Left colon (tissue), 2 donors: ENCODE data around the gene NGB. TPM values are rescaled to one million over a fixed set of nuclear protein-coding genes. Genes with fewer than 3 reads are reported as not detected.

ENCODE experiments used
- ATAC-seq: fragments of 200-7000 bp; cut with Tn5 transposase; one replicate; pipeline ENCODE4 v1.9.1; 2020; ENCODE audit warnings: mild to moderate bottlenecking, moderate library complexity
- DNase-seq, 2 donors: peaks; one replicate each; pipeline ENCODE4 v3.0.0-alpha.2; 2020
- intact Hi-C, 2 donors: fragments of 100-400 bp; cut with DNase I in 1 of 2; cut with micrococcal nuclease in 1 of 2; formaldehyde crosslinking; loops; one replicate each; pipeline versions ENCODE4 v1.11.2 to v1.14.0; 2022; cut with DNase I, micrococcal nuclease
- total RNA-seq, 2 donors: library from RNA; stranded (reverse); fragmentation: NEBNext Ultra II Directional; extraction: Animal tissue kit (Norgen Biotek cat#: 25700); gene quantifications; one replicate each; pipeline ENCODE4 v1.2.1, GENCODE V29; 2021
- donor health status: DM: no; HTN: no; CAD: no.
- donor health status: DM: yes; HTN: yes; CAD: no.

Gene NGB
- total RNA-seq, 2 donors from 2014 or later, result 0.31 TPM; not detected in 1

GRCh38 chr14:77270361-77271112 lies 469 bp downstream of the NGB start:
- DNase-seq (no peak), ATAC-seq (no peak)
- intact Hi-C loops, result no loop called here

DNA sequence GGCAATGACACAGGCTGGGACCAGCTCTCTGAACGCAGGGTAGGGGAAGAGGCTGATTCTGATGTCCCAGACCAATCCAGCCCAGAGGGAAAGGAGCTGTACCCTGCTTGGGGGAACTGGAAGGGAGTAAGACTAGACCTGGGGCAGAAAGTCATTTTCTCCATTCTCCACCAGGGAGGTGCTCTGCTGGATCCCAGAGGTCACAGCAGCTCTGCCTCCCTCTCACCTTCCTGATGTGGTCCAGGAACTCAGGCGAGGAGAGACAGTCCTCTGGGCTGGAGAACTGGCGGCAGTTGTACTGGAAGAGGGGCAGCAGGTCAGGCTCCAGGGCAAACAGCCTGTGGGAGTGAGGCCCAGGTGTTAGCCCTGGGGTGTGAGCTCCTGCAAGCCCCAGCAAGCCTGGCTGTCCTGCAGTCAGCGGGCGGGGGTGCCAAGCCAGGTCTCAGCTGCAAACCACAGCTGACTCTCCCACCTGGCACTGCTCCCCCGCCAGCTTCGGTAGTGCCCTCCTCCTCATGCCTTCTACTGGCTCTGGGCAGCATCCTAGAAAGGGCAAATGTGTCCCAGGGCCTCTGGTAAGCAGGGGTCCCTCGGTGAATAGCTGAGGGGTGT lies 1.9 kb downstream of the NGB start:
- DNase-seq (no peak), ATAC-seq (no peak)
- intact Hi-C loops, result no loop called here

DNA sequence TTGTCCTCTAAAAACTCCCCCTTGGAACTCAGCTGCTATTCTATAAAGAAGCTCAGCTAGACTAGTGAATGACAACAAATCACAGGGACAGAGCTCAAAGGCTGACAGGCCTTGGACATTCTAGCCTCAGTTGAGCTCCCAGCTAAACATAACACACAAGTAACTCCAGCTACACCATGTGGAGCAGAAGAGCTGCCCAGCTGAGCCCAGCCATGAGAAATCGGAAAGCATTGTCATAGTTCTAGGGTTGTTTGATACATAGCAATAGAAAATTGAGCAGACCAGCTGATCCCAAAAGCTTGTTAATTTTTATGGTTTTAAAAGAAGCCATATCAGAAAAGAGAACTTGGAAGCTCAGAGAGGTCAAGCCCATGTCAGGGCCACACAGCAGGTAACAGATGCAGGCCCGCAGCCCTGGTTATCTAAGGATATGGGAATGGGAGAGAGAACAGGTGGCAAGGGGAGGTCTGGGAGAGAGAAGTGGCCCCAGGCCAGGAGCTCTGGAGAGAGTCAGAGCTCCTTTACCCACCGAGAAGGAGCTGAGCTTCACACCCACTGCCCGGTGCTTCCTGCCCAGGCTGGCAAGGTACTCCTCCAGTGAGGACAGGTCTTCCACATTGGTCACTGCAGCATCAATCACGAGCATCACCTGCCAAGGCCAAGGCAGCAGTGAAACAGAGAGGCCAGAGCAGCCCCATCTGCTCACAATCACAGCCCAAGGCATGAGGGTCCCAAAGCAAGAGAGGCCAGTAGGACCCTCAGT lies 2.9 kb downstream of the NGB start:
- intact Hi-C loops, result no loop called here
- ATAC-seq, result no peak
- DNase-seq, result no peak

- intact Hi-C loops, result no loop called here
- DNase-seq, result no peak
- ATAC-seq, result no peak
Observed at GRCh38 chr14:77266336-77266735, 4.7 kb downstream of the NGB start.

DNA sequence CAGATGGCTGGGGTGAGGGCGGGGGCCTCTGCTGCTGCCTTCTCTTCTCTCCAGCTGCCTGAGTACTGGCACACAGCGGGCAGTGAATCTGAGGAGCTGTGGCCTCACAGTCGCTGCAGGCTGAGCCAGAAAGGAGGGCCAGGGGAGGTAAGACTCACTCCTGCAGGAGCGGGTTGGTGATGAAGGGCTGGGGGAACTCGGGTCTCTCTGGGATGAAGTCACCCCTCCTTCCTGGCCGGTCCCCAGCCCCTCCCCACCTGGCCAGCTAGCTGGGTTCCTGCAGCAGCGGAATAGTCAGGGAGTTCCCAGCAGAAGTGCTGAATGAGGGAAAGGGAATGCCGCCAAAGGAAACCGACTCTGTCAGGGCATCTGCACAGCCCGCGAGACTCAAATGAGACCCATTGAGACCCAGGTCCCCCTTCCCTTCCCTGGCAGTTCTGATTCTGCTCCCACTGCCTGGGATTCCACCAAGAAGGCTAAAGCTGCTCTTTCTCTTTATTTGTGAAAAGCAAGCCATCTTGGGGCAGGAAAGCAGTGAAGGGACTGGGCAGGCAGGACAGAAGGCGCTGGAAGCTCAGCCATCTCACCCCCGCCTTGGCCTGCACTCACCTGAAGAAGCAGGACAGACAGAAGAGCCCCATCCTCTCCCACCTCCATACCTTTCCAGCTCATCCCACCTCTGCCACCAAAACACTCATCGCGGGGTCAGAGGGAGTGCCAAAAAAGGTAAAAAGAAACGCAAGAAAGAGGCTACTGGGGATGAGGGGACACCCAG lies 5.3 kb downstream of the NGB start:
- intact Hi-C loops, result no loop called here
- DNase-seq, result no peak
- ATAC-seq, result no peak

- DNase-seq, result no peak
- intact Hi-C loops, result no loop called here
Observed at GRCh38 chr14:77265187-77265515, 5.9 kb downstream of the NGB start.

DNA sequence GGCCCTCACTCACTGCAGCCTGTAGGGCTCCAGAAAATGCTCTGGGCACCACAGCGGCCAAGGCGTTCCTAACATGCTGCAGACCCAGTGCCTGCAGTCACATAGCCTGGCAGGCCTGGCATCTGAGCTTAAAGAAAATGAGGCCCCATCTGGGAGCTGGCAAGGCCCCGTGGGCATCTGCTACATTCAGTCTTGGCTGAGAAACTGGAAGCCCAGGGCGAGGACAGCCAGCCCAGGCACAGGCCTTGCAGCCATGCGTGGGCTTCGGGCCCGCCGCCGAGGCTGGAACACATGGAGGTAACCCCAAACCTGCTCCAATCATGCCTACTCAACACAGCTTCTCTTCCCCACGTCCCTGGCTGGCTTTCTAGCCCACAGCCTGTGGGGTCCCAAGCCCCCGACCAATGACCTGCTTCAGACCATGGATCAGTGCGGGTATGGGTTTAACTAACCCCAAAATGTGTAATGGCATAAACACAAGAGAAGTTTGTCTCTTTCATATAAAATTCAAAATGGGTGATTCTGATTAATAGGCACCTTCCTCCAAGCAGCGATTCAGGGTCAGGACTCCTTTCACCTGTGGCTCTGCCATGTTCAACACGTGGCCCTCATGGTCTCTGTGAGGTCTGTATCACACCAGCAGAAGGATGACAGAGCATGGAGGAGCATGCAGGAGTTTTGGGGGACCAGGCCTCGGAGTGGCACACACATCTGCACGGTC lies 6.4 kb downstream of the NGB start:
- no peak for ATAC-seq
- intact Hi-C loops, result no loop called here

More at GRCh38 chr14:77265187-77265515, 5.9 kb downstream of the NGB start:
- ATAC-seq, result no peak

GRCh38 chr14:77260631-77261030 lies 10.4 kb downstream of the NGB start:
- intact Hi-C loops, result no loop called here
- DNase-seq (no peak), ATAC-seq (no peak)

More for the DNA sequence above, 6.4 kb downstream of the NGB start:
- DNase-seq, result no peak

DNA sequence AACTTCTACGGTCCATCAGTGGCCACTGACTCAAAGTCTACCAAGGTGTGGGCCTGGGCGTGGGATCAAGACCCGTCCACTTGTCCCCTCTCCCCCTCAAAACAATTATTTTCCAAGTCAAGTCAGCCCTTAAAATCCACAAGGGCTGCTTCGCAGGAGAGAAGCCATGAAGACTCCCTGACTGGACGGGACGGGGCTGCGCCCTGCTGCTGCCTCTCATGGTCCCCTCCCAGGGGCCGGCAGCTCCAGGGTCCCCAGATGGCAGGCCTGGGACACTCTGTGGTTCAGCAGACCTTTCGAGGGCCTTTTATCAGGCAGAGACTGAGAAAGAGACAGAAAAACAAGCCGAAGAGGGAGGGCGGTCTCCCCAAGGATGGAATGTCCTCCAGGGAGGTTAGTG lies 10.8 kb downstream of the NGB start:
- ATAC-seq (no peak), DNase-seq (no peak)
- intact Hi-C loops, result no loop called here

DNA sequence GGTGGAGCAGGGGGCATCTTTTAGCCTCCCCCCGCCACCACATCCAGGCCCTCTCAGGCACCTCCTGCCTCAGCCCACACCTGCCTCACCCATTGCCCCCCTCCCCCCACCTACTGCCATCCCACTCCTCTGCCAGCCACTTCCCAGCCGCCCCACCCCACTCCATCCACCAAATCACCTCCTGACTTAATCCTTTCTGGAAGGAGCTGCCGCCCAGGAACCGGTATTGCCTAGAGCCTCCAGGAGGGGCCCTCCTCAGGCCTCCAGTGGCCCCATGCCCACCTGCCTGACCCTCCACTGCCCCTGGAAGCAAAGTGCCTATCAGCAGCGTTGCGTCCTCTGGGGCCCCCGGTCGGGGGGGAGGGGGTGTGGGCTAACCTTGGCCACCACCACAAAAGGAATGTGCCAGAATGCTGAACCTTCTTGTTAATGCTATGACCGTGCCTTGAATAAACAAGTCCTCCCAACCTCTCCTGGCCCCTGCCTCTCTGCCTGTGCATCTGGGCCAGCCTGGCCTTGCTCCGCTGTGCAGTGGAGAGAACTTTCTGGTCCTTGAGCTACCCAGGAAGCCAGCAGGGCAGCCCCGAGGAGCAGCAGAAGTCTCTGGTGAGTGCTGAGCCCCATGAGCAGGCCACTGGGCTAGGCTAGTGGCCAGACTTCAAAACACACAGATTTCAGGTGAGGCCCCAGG lies 11.8 kb downstream of the NGB start:
- no peak for ATAC-seq
- intact Hi-C loops, result no loop called here
- no peak for DNase-seq

DNA sequence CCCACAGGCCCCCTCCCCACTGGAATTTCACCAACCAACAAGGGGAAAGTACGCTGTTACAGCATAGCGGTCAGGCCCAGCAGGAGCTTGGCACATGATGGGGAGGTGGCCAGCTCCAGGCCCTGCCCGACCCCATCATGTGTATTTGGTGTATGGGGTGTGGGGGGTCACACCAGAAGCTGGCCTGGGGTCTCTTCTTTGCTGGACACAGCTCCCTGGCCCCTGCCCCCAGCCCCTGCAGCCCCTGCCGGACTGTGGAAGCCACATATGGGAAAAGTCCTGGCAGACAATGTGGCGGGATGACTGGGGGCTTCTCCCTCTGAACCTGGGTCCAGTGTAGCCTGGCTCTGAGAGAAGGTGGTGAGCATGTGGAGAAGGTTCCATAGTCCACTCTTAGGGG lies 12.4 kb downstream of the NGB start:
- no peak for DNase-seq
- intact Hi-C loops, result no loop called here
- ATAC-seq, result no peak

- DNase-seq (no peak), ATAC-seq (no peak)
- intact Hi-C loops, result no loop called here
Observed at GRCh38 chr14:77257700-77258099, 13.3 kb downstream of the NGB start.

DNA sequence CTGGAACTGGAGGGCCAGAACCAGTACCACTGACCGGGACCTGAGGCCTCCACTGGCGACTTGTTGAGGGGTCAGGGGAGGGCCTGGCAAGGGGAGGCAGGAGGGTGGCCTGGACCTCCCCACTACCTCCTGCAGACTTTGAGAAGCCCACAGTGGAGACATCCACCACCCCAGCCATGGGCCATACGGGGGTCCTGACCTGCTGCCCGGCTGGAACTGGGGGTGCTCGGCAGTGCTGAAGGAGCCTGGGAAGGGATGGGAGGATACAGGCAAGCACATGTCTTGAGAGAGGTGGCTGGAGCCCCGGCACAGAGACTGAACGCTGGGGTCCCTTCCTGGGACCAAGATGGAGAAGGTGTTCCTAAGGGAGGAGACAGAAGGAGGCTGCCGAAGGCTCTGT lies 14.3 kb downstream of the NGB start:
- DNase-seq, result no peak
- intact Hi-C loops, result no loop called here
- no peak for ATAC-seq

GRCh38 chr14:77253333-77254190 lies 17.4 kb downstream of the NGB start:
- intact Hi-C loops, result no loop called here
- no peak for DNase-seq
- ATAC-seq, result no peak

GRCh38 chr14:77251870-77252269 lies 19.1 kb downstream of the NGB start:
- ATAC-seq (no peak), DNase-seq (no peak)
- intact Hi-C loops, result no loop called here

- DNase-seq, result no peak
- ATAC-seq, result no peak
- intact Hi-C loops, result no loop called here
Observed at GRCh38 chr14:77250927-77251326, 20.1 kb downstream of the NGB start.

DNA sequence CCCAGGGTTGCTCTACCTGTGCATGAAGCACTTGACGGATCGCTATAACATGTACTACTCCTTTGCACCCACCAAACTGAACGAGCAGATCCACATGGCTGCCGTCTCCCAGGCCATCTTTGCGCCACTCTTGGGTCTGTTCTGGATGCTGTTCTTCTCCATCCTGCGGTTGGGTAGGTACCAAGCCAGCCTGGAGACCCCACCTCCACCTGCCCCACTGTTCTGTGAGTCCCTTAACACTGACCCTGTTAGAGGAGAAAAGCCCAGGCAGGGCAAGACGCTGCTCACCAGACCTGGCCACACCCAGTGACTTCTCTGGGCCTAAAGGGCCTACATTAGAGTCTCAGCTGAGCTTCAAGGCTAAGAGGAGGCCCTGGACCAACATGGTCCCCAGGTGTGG lies 21.7 kb downstream of the NGB start:
- ATAC-seq (no peak), DNase-seq (no peak)
- intact Hi-C loops, result no loop called here
